Measurements from ENCODE around the gene PCGF2.
A peak's percentile ranks its signal among the peaks of the same experiment; 100 is the strongest.

Gene PCGF2

GRCh38 chr17:38777641-38778250, 29.6 kb upstream of the PCGF2 start:
- no peaks in the 10 kb centered on the region for H3K27me3 Mint-ChIP-seq
- peaks cover 31% of the 10 kb centered on the region for H3K36me3 Mint-ChIP-seq (ENCODE audit: insufficient read depth)
- no peaks in the 10 kb centered on the region for H3K9me3 Mint-ChIP-seq
- DNase-seq (ENCODE audit: low spot score in 2 of 2) (no peak), ATAC-seq (replicated peaks; ENCODE audit: extremely low read depth, poor library complexity, severe bottlenecking) (no peak)
- no peak overlapping the region for H3K4me3 Mint-ChIP-seq
- H3K4me1 Mint-ChIP-seq = no peaks in the 10 kb centered on the region
- no peak overlapping the region for H3K27ac Mint-ChIP-seq (ENCODE audit: low read depth)

GRCh38 chr17:38773258-38773657, 25.1 kb upstream of the PCGF2 start:
- no peak overlapping the region for H3K27ac Mint-ChIP-seq (ENCODE audit: low read depth)
- no peak for ATAC-seq (replicated peaks; ENCODE audit: extremely low read depth, poor library complexity, severe bottlenecking)
- no peaks in the 10 kb centered on the region for H3K9me3 Mint-ChIP-seq
- H3K4me1 Mint-ChIP-seq = no peaks in the 10 kb centered on the region
- no peaks in the 10 kb centered on the region for H3K27me3 Mint-ChIP-seq
- H3K36me3 Mint-ChIP-seq (ENCODE audit: insufficient read depth) = peaks cover 30% of the 10 kb centered on the region
- DNase-seq (ENCODE audit: low spot score in 2 of 2) = no peak
- H3K4me3 Mint-ChIP-seq = no peak overlapping the region

GRCh38 chr17:38768417-38768816, 20.3 kb upstream of the PCGF2 start:
- Mint-ChIP-seq H3K27me3 (no peaks in the 10 kb centered on the region), H3K4me3 (no peak overlapping the region), H3K4me1 (no peaks in the 10 kb centered on the region), H3K36me3 (ENCODE audit: insufficient read depth) (peaks cover 48% of the 10 kb centered on the region), H3K9me3 (no peaks in the 10 kb centered on the region), H3K27ac (ENCODE audit: low read depth) (no peak overlapping the region)
- DNase-seq (ENCODE audit: low spot score in 2 of 2) (no peak), ATAC-seq (replicated peaks; ENCODE audit: extremely low read depth, poor library complexity, severe bottlenecking) (no peak)

- no peaks in the 10 kb centered on the region for H3K9me3 Mint-ChIP-seq
- no peak overlapping the region for H3K4me3 Mint-ChIP-seq
- no peaks in the 10 kb centered on the region for H3K27me3 Mint-ChIP-seq
- H3K27ac Mint-ChIP-seq (ENCODE audit: low read depth) = peak overlapping the region; percentile 48
- DNase-seq (ENCODE audit: low spot score in 2 of 2) = no peak
- peaks cover 6% of the 10 kb centered on the region for H3K4me1 Mint-ChIP-seq
- peaks cover 56% of the 10 kb centered on the region for H3K36me3 Mint-ChIP-seq (ENCODE audit: insufficient read depth)
- ATAC-seq (replicated peaks; ENCODE audit: extremely low read depth, poor library complexity, severe bottlenecking) = no peak
Measured at GRCh38 chr17:38766341-38766740, 18.2 kb upstream of the PCGF2 start.

- DNase-seq (ENCODE audit: low spot score in 2 of 2) (no peak), ATAC-seq (replicated peaks; ENCODE audit: extremely low read depth, poor library complexity, severe bottlenecking) (no peak)
- H3K27ac Mint-ChIP-seq (ENCODE audit: low read depth) = peak overlapping the region; percentile 88
- no peaks in the 10 kb centered on the region for H3K27me3 Mint-ChIP-seq
- H3K4me3 Mint-ChIP-seq = no peak overlapping the region
- peaks cover 9% of the 10 kb centered on the region for H3K4me1 Mint-ChIP-seq
- no peaks in the 10 kb centered on the region for H3K9me3 Mint-ChIP-seq
- peaks cover 82% of the 10 kb centered on the region for H3K36me3 Mint-ChIP-seq (ENCODE audit: insufficient read depth)
Measured at GRCh38 chr17:38762231-38762630, 14.1 kb upstream of the PCGF2 start.

GRCh38 chr17:38761612-38762011, 13.5 kb upstream of the PCGF2 start:
- H3K27ac Mint-ChIP-seq (ENCODE audit: low read depth) = peak overlapping the region; percentile 88
- no peaks in the 10 kb centered on the region for H3K27me3 Mint-ChIP-seq
- ATAC-seq (replicated peaks; ENCODE audit: extremely low read depth, poor library complexity, severe bottlenecking) (no peak), DNase-seq (ENCODE audit: low spot score in 2 of 2) (no peak)
- H3K9me3 Mint-ChIP-seq = no peaks in the 10 kb centered on the region
- H3K4me3 Mint-ChIP-seq = no peak overlapping the region
- H3K4me1 Mint-ChIP-seq = peaks cover 9% of the 10 kb centered on the region
- peaks cover 80% of the 10 kb centered on the region for H3K36me3 Mint-ChIP-seq (ENCODE audit: insufficient read depth)

GRCh38 chr17:38753071-38753506, 5.0 kb upstream of the PCGF2 start:
- ATAC-seq (replicated peaks; ENCODE audit: extremely low read depth, poor library complexity, severe bottlenecking) (no peak), DNase-seq (ENCODE audit: low spot score in 2 of 2) (no peak)
- peak overlapping the region; percentile 93 for H3K4me3 Mint-ChIP-seq
- H3K36me3 Mint-ChIP-seq (ENCODE audit: insufficient read depth) = peaks cover 53% of the 10 kb centered on the region
- peak overlapping the region; percentile 100 for H3K27ac Mint-ChIP-seq (ENCODE audit: low read depth)
- peaks cover 46% of the 10 kb centered on the region for H3K4me1 Mint-ChIP-seq
- H3K9me3 Mint-ChIP-seq = no peaks in the 10 kb centered on the region
- peaks cover 25% of the 10 kb centered on the region for H3K27me3 Mint-ChIP-seq

GRCh38 chr17:38752308-38753070, 4.4 kb upstream of the PCGF2 start, which contains the start of gene PSMB3:
TSS of gene PSMB3 (plus strand) at chr17:38752741. CDS start at chr17:38752827, 86 bp downstream.
- Mint-ChIP-seq H3K27ac (ENCODE audit: low read depth) (peak within 1 kb of the TSS; percentile 100), H3K4me1 (peaks cover 46% of the 10 kb centered on the region), H3K36me3 (ENCODE audit: insufficient read depth) (peaks cover 49% of the 10 kb centered on the region), H3K27me3 (peaks cover 25% of the 10 kb centered on the region), H3K9me3 (no peaks in the 10 kb centered on the region), H3K4me3 (peak within 1 kb of the TSS; percentile 93)
- ATAC-seq (replicated peaks; ENCODE audit: extremely low read depth, poor library complexity, severe bottlenecking) (peak; percentile 91), DNase-seq (ENCODE audit: low spot score in 2 of 2) (peak; percentile 83 to 93)

GRCh38 chr17:38751808-38752307, 3.7 kb upstream of the PCGF2 start:
- no peaks in the 10 kb centered on the region for H3K9me3 Mint-ChIP-seq
- H3K4me1 Mint-ChIP-seq = peaks cover 47% of the 10 kb centered on the region
- H3K36me3 Mint-ChIP-seq (ENCODE audit: insufficient read depth) = peaks cover 45% of the 10 kb centered on the region
- DNase-seq (ENCODE audit: low spot score in 2 of 2) (peak; percentile 84 to 89), ATAC-seq (replicated peaks; ENCODE audit: extremely low read depth, poor library complexity, severe bottlenecking) (peak; percentile 70)
- peak overlapping the region; percentile 93 for H3K4me3 Mint-ChIP-seq
- H3K27me3 Mint-ChIP-seq = peaks cover 30% of the 10 kb centered on the region
- H3K27ac Mint-ChIP-seq (ENCODE audit: low read depth) = peak overlapping the region; percentile 100

GRCh38 chr17:38751144-38751807, 3.1 kb upstream of the PCGF2 start:
- Mint-ChIP-seq H3K36me3 (ENCODE audit: insufficient read depth) (peaks cover 42% of the 10 kb centered on the region), H3K4me3 (peak overlapping the region; percentile 93), H3K27me3 (peaks cover 35% of the 10 kb centered on the region), H3K27ac (ENCODE audit: low read depth) (peak overlapping the region; percentile 100), H3K9me3 (no peaks in the 10 kb centered on the region), H3K4me1 (peaks cover 52% of the 10 kb centered on the region)
- DNase-seq (ENCODE audit: low spot score in 2 of 2) = no peak
- no peak for ATAC-seq (replicated peaks; ENCODE audit: extremely low read depth, poor library complexity, severe bottlenecking)

GRCh38 chr17:38750312-38751121, 2.4 kb upstream of the PCGF2 start:
- no peak for ATAC-seq (replicated peaks; ENCODE audit: extremely low read depth, poor library complexity, severe bottlenecking)
- no peaks in the 10 kb centered on the region for H3K9me3 Mint-ChIP-seq
- peak overlapping the region; percentile 100 for H3K27ac Mint-ChIP-seq (ENCODE audit: low read depth)
- peaks cover 58% of the 10 kb centered on the region for H3K4me1 Mint-ChIP-seq
- H3K4me3 Mint-ChIP-seq = peak overlapping the region; percentile 93
- no peak for DNase-seq (ENCODE audit: low spot score in 2 of 2)
- H3K27me3 Mint-ChIP-seq = peaks cover 43% of the 10 kb centered on the region
- peaks cover 35% of the 10 kb centered on the region for H3K36me3 Mint-ChIP-seq (ENCODE audit: insufficient read depth)

GRCh38 chr17:38750044-38750311, 1.8 kb upstream of the PCGF2 start:
- ATAC-seq (replicated peaks; ENCODE audit: extremely low read depth, poor library complexity, severe bottlenecking) (no peak), DNase-seq (ENCODE audit: low spot score in 2 of 2) (no peak)
- H3K27ac Mint-ChIP-seq (ENCODE audit: low read depth) = no peak overlapping the region
- no peaks in the 10 kb centered on the region for H3K9me3 Mint-ChIP-seq
- H3K36me3 Mint-ChIP-seq (ENCODE audit: insufficient read depth) = peaks cover 33% of the 10 kb centered on the region
- H3K4me1 Mint-ChIP-seq = peaks cover 58% of the 10 kb centered on the region
- peaks cover 48% of the 10 kb centered on the region for H3K27me3 Mint-ChIP-seq
- peak overlapping the region; percentile 93 for H3K4me3 Mint-ChIP-seq
